Right lobe of liver (tissue), 6 donors: Measurements from ENCODE around the gene LMTK2. TPM values are rescaled to one million over a fixed set of nuclear protein-coding genes. Genes with fewer than 3 reads are reported as not detected.

ENCODE experiments used
- ATAC-seq, 4 donors: fragments of 200-7000 bp; cut with Tn5 transposase; one replicate each; pipeline ENCODE4 v1.9.1; 2020; ENCODE audit warnings: mild to moderate bottlenecking in 4 of 4, moderate library complexity in 4 of 4
- DNase-seq, 3 donors: peaks; one replicate each; pipeline ENCODE4 v3.0.0-alpha.2; 2020
- H3K27ac ChIP-seq, 3 donors: fragments of 200-600 bp; one replicate each; pipeline ENCODE4 v1.8.0; 2022
- H3K27me3 ChIP-seq, 2 donors: fragments of 200-600 bp; one replicate each; pipeline ENCODE4 v1.8.0; 2022
- H3K36me3 ChIP-seq, 4 donors: fragments of 200-600 bp; sonication (generic) in 1 of 4; one replicate each; pipeline versions ENCODE4 v1.5.1 to v1.8.0; 2017 to 2022; ENCODE audit warnings: control low read depth in 1 of 4
- H3K4me1 ChIP-seq, 4 donors: fragments of 200-600 bp; sonication (generic) in 1 of 4; one replicate each; pipeline versions ENCODE4 v1.5.1 to v1.8.0; 2017 to 2022; ENCODE audit warnings: control low read depth in 1 of 4
- H3K4me3 ChIP-seq, 3 donors: fragments of 200-600 bp; one replicate each; pipeline ENCODE4 v1.8.0; 2022
- H3K9me3 ChIP-seq, 4 donors: fragments of 200-600 bp; sonication (generic) in 1 of 4; one replicate each; pipeline versions ENCODE4 v1.5.1 to v1.8.0; 2017 to 2022; ENCODE audit warnings: control low read depth in 1 of 4
- CTCF ChIP-seq, 4 donors: fragments of 200-600 bp in 3 of 4; fragments of 450-650 bp in 1 of 4; IDR thresholded peaks; one replicate each; pipeline versions ENCODE4 v1.5.1 to v1.8.0; 2016 to 2022; ENCODE audit warnings: antibody characterized with exemption in 4 of 4, mild to moderate bottlenecking in 2 of 4
- POLR2A ChIP-seq: fragments of 450-650 bp; IDR thresholded peaks from one replicate; pipeline ENCODE4 v1.6.1; 2017; ENCODE audit warnings: antibody characterized with exemption, mild to moderate bottlenecking
- WGBS: methylation state at CpG from one replicate; pipeline ENCODE4 v1.1.6; 2018; ENCODE audit warnings: low coverage, low lambda C conversion rate; ENCODE audit not compliant: insufficient coverage; ENCODE audit errors: missing lambda C conversion rate; 5-methylcytosine and 5-hydroxymethylcytosine counted together
- intact Hi-C, 2 donors: fragments of 100-400 bp; cut with DNase I; formaldehyde crosslinking; loops; one replicate each; pipeline versions ENCODE4 v1.11.2 to v1.14.1; 2022
- total RNA-seq, 6 experiments: library from RNA; depleted of rRNA in 2 of 6; stranded (reverse); fragments of >200 nt in 2 of 6; fragmentation: NEBNext Ultra II Directional in 3 of 6; extraction: Animal tissue kit (Norgen Biotek cat#: 25700) in 3 of 6; gene quantifications; one replicate each; pipeline versions ENCODE4 v1.1.0 to v1.2.4, GENCODE V29; 2016 to 2023
- donor health status: DM: no; HTN: yes; CAD: no.
- donor health status: DM: no; HTN: no; CAD: no.
- donor health status: DM: no; HTN: no; CAD: no.
- donor health status: DM: no; HTN: yes; CAD: no.
- donor health status: DM: no; HTN: yes; CAD: no.

The LMTK2 gene
- total RNA-seq, 6 experiments from 2014 or later: 9.4 to 16.7 (median 13.9) TPM

- H3K27ac ChIP-seq: no peak overlapping the region
- no peaks in the 10 kb centered on the region for H3K36me3 ChIP-seq
- no peak for ATAC-seq
- H3K27me3 ChIP-seq: no peaks in the 10 kb centered on the region
- intact Hi-C loops: no loop called here
- no peaks in the 10 kb centered on the region for H3K4me1 ChIP-seq
- WGBS: 45% methylated on average over 2 of the region's 2 CpGs
- no peaks in the 10 kb centered on the region for H3K9me3 ChIP-seq
- H3K4me3 ChIP-seq: no peak overlapping the region
- no peak for DNase-seq
- TF ChIP-seq CTCF (IDR thresholded peaks at IDR 0.05) (no peak), POLR2A (no peak)
These were observed 15.6 kb upstream of the LMTK2 start for GRCh38 chr7:98091061-98091460.

- H3K9me3 ChIP-seq: no peaks in the 10 kb centered on the region
- H3K36me3 ChIP-seq: no peaks in the 10 kb centered on the region
- DNase-seq (no peak), ATAC-seq (no peak)
- no peaks in the 10 kb centered on the region for H3K27me3 ChIP-seq
- no peaks in the 10 kb centered on the region for H3K4me1 ChIP-seq
- intact Hi-C loops: no loop called here
- no peak overlapping the region for H3K27ac ChIP-seq
- TF ChIP-seq CTCF (IDR thresholded peaks at IDR 0.05): no peak
- no peak for TF ChIP-seq POLR2A
- H3K4me3 ChIP-seq: no peak overlapping the region
- WGBS: 53% methylated on average over 2 of the region's 3 CpGs
These were observed 15.1 kb upstream of the LMTK2 start for GRCh38 chr7:98091523-98091922.

- Histone ChIP-seq H3K27me3 (no peaks in the 10 kb centered on the region), H3K4me3 (no peak overlapping the region), H3K4me1 (no peaks in the 10 kb centered on the region), H3K36me3 (no peaks in the 10 kb centered on the region), H3K9me3 (no peaks in the 10 kb centered on the region), H3K27ac (no peak overlapping the region)
- intact Hi-C loops: no loop called here
- WGBS: 100% methylated on average over 1 of the region's 1 CpG
- TF ChIP-seq POLR2A (no peak), CTCF (IDR thresholded peaks at IDR 0.05) (no peak)
- ATAC-seq (no peak), DNase-seq (no peak)
These were observed 9.5 kb upstream of the LMTK2 start for GRCh38 chr7:98097042-98097645.

GRCh38 chr7:98100088-98100487 lies 6.6 kb upstream of the LMTK2 start:
- Histone ChIP-seq H3K9me3 (no peaks in the 10 kb centered on the region), H3K4me1 (no peaks in the 10 kb centered on the region), H3K4me3 (no peak overlapping the region), H3K27me3 (no peaks in the 10 kb centered on the region), H3K27ac (no peak overlapping the region), H3K36me3 (no peaks in the 10 kb centered on the region)
- ATAC-seq (no peak), DNase-seq (no peak)
- intact Hi-C loops: loop anchor here (5.0 to 10.0 kb wide), 3 partner anchors 55 to 75 kb away; no protein-coding TSS in a partner anchor
- WGBS: 67% methylated on average over 1 of the region's 1 CpG
- TF ChIP-seq CTCF (IDR thresholded peaks at IDR 0.05) (no peak), POLR2A (no peak)

GRCh38 chr7:98102170-98102569 lies 4.5 kb upstream of the LMTK2 start:
- intact Hi-C loops: loop anchor here (5.0 to 10.0 kb wide), 3 partner anchors 53 to 77 kb away; no protein-coding TSS in a partner anchor
- Histone ChIP-seq H3K27me3 (no peaks in the 10 kb centered on the region), H3K27ac (no peak overlapping the region), H3K4me1 (no peaks in the 10 kb centered on the region), H3K36me3 (no peaks in the 10 kb centered on the region), H3K4me3 (no peak overlapping the region), H3K9me3 (no peaks in the 10 kb centered on the region)
- TF ChIP-seq POLR2A (no peak), CTCF (IDR thresholded peaks at IDR 0.05) (no peak)
- DNase-seq (no peak), ATAC-seq (no peak)
- WGBS: 29% methylated on average over 1 of the region's 1 CpG
